ENCODE data around the gene AFF2.

AFF2 gene

GRCh38 chrX:148940411-148940996 is 440.1 kb downstream of the AFF2 start:
- DNase-seq: no peak

GRCh38 chrX:148942754-148943153 is 442.3 kb downstream of the AFF2 start:
- no peak for DNase-seq

DNA sequence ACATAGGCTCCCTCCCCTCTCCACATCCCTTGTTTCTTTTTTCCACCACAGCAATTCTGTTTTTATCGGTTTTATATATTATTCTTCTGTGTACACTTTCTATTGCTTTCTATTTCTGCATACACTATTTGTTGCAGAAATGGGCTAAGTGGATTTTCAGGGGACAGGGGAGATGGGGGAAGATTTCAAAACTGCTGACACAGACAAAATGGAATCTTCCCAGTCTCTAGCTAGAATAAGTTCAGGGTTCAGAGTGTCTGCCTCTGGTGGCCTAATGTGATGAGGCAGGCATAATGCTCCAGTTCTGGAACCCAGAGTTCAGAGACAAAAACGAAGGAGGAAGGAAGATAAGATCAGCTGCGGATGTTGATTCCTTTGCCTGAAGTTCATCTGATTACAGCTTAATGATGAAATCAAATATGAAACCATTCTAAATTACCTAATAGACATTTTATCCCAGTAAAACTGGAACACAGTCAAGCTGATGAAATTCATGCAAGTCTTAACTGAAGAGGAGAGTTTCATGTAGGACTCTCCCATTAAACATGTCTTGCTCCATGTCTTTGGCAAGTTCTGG is 447.1 kb downstream of the AFF2 start:
- no peak for DNase-seq

- no peak for DNase-seq
Observed at GRCh38 chrX:148956352-148956751, 455.9 kb downstream of the AFF2 start.

DNA sequence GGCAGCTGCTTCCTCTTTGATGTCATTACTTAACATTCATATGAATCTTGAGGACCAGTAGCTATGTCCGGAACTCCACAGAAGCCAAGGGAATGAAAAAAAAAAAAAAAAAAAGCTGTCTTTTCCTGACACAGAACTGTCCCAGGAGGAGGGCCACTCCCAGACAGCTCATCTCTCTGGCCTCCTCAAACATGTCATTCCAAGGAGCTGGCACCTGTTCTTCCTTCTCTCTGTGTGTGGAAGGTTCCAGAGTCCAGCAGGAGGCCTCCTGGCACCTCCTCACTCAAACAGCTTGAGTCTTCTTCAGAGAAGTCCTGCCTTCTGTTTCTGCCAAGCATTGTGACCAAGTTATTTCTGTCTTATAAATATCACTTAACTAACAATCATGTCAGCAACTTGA is 458.5 kb downstream of the AFF2 start:
- no peak for DNase-seq

- DNase-seq: no peak
Observed at GRCh38 chrX:148960060-148960459, 459.6 kb downstream of the AFF2 start.

DNA sequence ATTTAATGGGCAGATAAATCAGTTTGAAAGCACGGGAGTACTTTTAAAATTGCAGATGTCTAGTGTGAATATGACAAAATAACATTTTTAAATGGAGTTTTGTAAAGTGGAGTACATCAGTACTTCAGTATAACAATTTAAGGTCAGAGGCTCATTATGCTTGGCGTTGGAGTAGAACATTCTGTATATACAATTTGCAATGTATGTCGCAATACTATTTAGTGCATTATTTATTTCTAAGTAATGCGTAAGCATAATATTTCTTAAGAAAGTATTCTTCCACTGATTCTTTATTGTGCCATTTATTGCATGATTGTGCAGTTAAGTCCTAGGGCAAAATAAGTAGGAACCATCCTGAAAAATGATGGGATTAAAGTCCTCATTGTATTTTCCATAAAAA is 461.6 kb downstream of the AFF2 start:
- DNase-seq: no peak

DNA sequence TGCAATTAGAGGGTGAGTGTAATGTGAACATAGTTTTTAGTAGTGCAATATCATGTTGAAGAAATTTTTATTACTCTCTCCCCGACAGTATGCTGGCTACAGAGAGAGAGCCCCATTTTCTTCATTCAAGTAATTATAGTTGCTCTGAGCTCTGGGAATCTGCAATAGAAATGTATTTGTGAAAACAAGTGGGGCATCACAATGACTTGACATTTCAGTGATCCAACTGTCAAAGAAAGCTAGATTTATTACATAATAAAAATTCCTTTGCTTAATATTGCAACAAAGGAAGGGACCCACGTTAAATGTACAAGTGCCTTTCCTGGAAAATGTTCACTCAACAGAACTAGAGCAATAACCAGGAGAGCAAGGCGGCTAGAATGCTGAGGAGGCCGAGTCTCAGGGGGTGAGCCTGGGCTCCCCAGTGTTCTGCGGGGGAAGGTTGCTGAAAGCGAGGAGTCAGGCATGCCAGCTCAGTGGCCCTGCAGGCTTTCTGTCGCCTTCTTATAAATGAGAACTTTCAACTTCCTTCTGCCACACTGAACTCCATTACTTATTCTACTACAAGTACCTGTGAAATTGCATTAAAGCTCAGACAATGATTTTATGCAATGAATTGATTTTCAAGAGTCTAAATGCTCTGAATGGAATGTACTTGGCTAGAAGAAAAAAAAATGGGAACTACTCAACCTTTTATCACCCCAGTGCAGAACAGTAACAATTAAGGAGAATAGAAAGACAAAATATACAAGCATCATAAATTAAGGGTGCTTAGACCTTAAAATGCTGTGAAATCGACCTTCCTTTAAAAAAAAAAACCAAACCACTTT is 476.4 kb downstream of the AFF2 start:
- no peak for DNase-seq

- DNase-seq: no peak
Observed at GRCh38 chrX:148979786-148980185, 479.4 kb downstream of the AFF2 start.

DNA sequence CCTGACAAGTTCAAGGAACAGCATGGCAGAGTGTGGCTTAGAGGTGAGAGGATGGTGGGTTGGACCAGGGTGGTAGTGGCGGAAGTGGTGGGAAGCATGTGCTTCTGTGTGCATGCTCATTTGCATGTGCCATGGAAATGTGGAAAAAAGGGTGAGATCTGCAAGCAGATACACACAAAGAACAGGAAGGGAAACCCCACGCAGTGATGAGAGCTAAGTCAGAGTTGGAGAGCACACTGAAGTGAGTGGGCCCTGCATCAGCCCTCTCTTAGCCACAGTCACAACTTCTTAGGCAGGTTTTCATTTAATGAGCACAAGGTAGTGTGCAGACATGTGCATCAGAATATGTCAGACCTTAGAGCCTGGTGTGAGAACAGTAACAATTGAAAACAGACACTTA is 483.8 kb downstream of the AFF2 start:
- DNase-seq: no peak

- no peak for DNase-seq
Observed at GRCh38 chrX:148991502-148991901, 491.1 kb downstream of the AFF2 start.

DNA sequence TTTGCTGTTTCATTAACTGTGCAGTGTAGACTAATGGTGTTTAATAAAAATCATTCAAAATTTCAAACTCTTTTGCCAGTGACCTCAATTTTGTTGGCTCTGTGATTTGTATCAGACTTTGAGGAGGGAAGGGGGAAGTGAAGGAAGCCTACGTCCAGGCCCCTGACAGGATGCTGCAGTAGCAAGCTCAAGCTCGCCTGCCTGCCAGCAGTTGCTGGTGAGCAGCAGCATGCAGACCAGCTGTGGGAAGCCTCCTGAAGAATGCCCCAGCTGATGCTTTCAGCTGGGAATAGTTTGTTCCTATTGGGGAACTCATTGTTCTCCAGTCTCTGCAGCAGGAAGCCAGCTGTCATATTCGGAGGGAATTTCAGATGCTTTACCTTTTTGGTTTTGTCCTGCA is 495.2 kb downstream of the AFF2 start:
- DNase-seq: no peak

DNA sequence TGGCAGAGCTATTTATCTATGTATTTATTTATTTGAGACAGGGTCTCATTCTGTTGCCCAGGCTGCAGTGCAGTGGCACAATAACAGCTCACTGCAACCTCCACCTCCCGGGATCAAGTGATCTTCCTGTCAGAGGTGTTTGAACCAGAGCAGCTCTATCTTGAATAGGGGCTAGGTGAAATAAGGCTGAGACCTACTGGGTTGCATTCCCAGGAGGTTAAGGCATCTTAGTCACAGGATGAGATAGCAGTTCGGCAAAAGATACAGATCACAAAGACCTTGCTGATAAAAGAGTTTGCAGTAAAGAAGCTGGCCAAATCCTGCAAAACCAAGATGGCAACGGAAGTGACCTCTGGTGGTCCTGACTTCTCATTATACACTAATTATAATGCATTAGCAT is 501.9 kb downstream of the AFF2 start:
- DNase-seq: no peak

DNA sequence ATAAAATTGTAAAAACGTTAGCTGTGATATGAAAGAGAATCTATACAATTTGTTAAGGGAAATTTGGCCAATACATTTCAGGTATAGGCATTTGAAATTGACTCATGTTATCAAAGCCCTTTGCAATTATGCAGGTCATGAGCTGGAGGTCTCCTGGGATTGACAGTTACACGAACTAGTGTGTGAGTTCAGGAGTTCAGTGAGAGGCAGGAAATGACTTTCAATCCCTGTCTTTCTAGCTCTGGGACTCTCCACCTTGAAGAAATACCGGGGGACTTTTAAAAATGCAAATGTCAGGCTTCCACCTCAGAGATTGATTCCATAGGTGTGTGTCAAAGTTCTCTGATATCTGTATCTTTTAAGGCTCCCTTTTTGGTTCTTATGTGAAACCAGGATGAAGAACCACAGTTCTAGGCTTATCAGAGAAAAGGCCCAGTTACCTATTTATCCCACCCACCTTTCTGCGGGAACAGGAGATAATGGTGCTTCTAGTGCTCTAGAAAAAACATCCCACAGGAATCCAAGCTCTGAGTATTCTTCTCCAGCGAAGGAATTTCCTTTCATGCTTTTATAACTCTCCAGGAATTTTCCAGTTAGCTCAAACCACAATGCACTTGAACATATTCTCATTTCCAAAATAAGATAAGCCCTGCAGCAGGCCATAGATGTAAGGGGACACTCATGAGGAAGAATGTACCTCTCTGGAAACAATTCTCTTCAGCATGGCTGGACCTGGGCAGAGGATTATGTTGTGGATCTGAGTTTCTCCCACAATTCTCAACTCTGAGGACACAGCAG is 503.6 kb downstream of the AFF2 start:
- DNase-seq: no peak

DNA sequence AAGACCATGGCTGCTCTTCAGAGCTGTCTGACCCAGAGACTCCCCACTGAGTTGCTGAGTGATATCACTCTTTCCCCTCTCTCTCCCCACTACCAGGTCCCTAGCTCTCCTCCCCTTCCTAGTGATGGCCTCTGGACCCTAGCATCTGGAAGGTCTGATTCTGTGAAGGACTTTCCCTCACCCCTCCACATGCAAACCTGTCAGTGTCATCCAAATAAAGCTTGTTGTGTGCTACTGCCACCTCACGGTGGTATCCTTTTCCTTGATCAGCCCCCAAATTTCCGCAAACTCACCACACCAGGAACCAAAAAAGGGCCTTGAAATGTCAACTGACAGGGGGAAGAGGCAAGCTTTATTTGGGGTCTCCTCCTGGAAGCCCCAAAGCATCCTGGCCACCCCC is 504.5 kb downstream of the AFF2 start:
- no peak for DNase-seq

- DNase-seq: no peak
Observed at GRCh38 chrX:149006235-149006634, 505.8 kb downstream of the AFF2 start.

- DNase-seq: no peak
Observed at GRCh38 chrX:149007423-149007822, 507.0 kb downstream of the AFF2 start.

DNA sequence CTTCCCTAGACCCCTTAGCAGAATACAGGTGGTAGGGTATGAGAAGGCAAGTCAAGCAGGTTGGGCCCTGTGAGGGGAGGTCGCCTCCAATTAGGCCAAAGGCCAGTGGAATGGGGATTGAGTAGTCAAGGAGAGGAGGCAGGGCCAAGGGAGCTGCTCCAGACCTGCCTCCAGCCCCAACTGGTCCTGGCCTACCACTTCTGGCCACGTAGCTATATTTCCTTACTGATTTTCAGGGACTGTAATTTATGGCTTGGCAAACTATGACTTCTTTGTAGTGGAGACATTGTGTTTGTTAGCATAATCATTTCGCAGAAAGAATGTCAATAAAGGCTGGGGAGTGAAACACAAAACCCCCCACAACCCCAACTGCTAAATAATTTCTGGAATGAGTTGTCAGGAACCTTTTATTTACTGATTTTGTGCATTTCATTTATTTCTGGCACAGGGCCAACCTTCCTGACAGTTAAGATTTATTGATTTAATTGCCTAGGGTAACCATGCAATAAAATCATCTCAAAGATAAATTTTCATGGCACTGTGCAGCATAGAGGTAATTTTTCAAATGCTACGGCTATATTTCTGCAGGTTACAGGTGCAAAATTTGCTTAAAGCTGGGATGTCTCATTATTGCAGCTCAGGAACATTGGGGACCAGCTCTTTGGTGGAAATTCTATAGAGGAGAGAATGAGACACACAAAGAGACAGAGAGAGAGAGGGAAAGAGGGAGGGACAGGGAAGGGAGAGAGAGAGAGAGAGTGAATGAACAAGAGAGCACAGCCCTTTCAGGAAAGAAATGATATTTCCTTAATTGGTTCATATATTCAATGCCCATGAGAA is 509.8 kb downstream of the AFF2 start:
- DNase-seq: no peak

GRCh38 chrX:149010853-149011224 is 510.4 kb downstream of the AFF2 start:
- no peak for DNase-seq

GRCh38 chrX:149013081-149013480 is 512.7 kb downstream of the AFF2 start:
- no peak for DNase-seq

- no peak for DNase-seq
Observed at GRCh38 chrX:149021159-149021558, 520.7 kb downstream of the AFF2 start.

DNA sequence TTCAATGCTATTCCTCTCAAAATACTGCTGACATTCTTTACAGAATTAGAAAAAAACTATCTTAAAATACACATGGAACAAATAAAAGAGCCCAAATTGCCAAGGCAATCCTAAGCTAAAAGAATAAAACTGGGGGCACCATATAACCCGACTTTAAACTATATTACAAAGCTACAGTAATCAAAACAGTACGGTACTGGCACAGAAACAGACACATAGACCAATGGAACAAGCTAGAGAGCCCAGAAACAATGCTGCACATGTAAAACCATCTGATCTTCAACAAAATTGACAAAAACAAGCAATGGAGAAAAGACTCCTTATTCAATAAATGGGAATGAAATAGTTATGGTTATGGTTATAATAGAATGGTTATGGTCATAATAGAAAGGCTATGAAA is 522.1 kb downstream of the AFF2 start:
- DNase-seq: no peak

- DNase-seq: no peak
Observed at GRCh38 chrX:149032449-149032848, 532.0 kb downstream of the AFF2 start.

All from stimulated activated CD4-positive, alpha-beta T cell treated with anti-CD3 and anti-CD28 coated beads, Interleukin-12 subunit alpha, Interleukin-12 subunit beta, amount 100 ng/mL, for 4 hours (primary cell).